Erythroblast (primary cell): ENCODE data around the gene F11R.

ENCODE experiments used
- GATA1 ChIP-seq: IDR thresholded peaks from 2 replicates; pipeline ENCODE4 v1.6.1; 2011; ENCODE audit warnings: low read depth, mild to moderate bottlenecking, control low read depth, low read length, moderate library complexity
- POLR2A ChIP-seq: IDR thresholded peaks from 2 replicates; pipeline ENCODE4 v1.6.1; 2011; ENCODE audit warnings: mild to moderate bottlenecking, low read length

DNA sequence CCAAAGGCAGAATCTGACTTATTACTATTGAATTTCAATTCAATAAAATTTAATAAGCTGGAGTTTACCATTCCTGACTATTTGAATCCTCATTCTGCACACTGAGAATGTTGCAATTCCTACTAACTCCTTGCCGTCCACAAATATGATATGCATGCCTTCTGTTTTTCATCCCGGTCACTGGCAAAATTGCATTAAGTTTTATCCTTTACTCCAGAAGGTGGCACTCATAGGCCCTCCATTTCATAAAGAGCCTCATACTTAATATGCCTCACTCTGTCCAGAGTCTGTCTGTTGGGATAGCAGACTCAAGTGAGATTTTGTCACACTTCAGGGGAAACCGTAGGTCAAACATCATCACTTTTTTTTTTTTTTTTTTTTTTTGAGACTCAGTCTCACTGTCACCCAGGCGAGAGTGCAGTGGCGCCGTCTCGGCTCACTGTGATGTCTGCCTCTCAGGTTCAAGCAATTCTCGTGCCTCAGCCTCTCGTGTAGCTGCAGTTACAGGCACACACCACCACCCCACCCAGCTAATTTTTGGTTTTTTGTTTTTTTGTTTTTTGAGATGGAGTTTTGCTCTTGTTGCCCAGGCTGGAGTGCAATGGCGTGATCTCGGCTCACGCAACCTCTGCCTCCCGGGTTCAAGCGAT lies 27.3 kb downstream of the F11R start:
- no peak for TF ChIP-seq POLR2A
- no peak for TF ChIP-seq GATA1
